DLD1 (cell line): ENCODE measurements around the gene PLCD1.

ENCODE experiments used
- in situ Hi-C: cut with HindIII; loops from 2 replicates; pipeline ENCODE4 v1.10.0; 2017; ENCODE audit warnings: low sequenced_read_pairs

PLCD1 gene

GRCh38 chr3:38018296-38019266, 10.9 kb downstream of the PLCD1 start:
- in situ Hi-C loops: loop anchor here (10.0 kb wide), 1 partner anchor 206 kb away; no protein-coding TSS in a partner anchor

GRCh38 chr3:38017445-38018295, 11.8 kb downstream of the PLCD1 start:
- in situ Hi-C loops: loop anchor here (10.0 kb wide), 1 partner anchor 207 kb away; no protein-coding TSS in a partner anchor

GRCh38 chr3:38016847-38017444, 12.5 kb downstream of the PLCD1 start:
- in situ Hi-C loops: loop anchor here (10.0 kb wide), 1 partner anchor 208 kb away; no protein-coding TSS in a partner anchor

- in situ Hi-C loops: loop anchor here (10.0 kb wide), 1 partner anchor 208 kb away; no protein-coding TSS in a partner anchor
These were observed 13.0 kb downstream of the PLCD1 start for GRCh38 chr3:38016410-38016809.

GRCh38 chr3:38015984-38016383, 13.5 kb downstream of the PLCD1 start:
- in situ Hi-C loops: loop anchor here (10.0 kb wide), 1 partner anchor 209 kb away; no protein-coding TSS in a partner anchor

GRCh38 chr3:38015485-38015884, 14.0 kb downstream of the PLCD1 start:
- in situ Hi-C loops: loop anchor here (10.0 kb wide), 1 partner anchor 209 kb away; no protein-coding TSS in a partner anchor

- in situ Hi-C loops: loop anchor here (10.0 kb wide), 1 partner anchor 214 kb away; no protein-coding TSS in a partner anchor
These were observed 18.3 kb downstream of the PLCD1 start for GRCh38 chr3:38011111-38011510.

GRCh38 chr3:38009807-38010591, 19.4 kb downstream of the PLCD1 start:
- in situ Hi-C loops: loop anchor here (10.0 kb wide), 1 partner anchor 215 kb away; no protein-coding TSS in a partner anchor

GRCh38 chr3:38008971-38009580, 20.4 kb downstream of the PLCD1 start:
- in situ Hi-C loops: no loop called here

GRCh38 chr3:38008191-38008701, 21.2 kb downstream of the PLCD1 start:
- in situ Hi-C loops: no loop called here

GRCh38 chr3:38007754-38008090, 21.7 kb downstream of the PLCD1 start:
- in situ Hi-C loops: no loop called here

GRCh38 chr3:38006445-38006995, 22.9 kb downstream of the PLCD1 start:
- in situ Hi-C loops: no loop called here

- in situ Hi-C loops: no loop called here
These were observed 23.4 kb downstream of the PLCD1 start for GRCh38 chr3:38006031-38006430.

GRCh38 chr3:38005076-38006020, 24.1 kb downstream of the PLCD1 start:
- in situ Hi-C loops: no loop called here

GRCh38 chr3:38004415-38005075, 24.9 kb downstream of the PLCD1 start:
- in situ Hi-C loops: no loop called here

- in situ Hi-C loops: no loop called here
These were observed 25.5 kb downstream of the PLCD1 start for GRCh38 chr3:38003817-38004414.

GRCh38 chr3:38003371-38003816, 26.0 kb downstream of the PLCD1 start:
- in situ Hi-C loops: no loop called here
